ENCODE measurements around the gene SMIM43. TPM values are rescaled to one million over a fixed set of nuclear protein-coding genes. Genes with fewer than 3 reads are reported as not detected.

Gene SMIM43
- total and polyA plus RNA-seq, 2 donors (not counting 3 experiments of a cell fraction or from before 2014, with no cell fraction given) = 0.18 TPM; not detected in 1

GRCh38 chr4:121799867-121800501 lies 35.0 kb upstream of the SMIM43 start:
- H4K20me1 ChIP-seq (replicated peaks; ENCODE audit: control insufficient read depth, extremely low read depth, insufficient read depth, low read length) = no peaks in the 10 kb centered on the region
- no peak for DNase-seq (ENCODE audit: low read depth, low spot score)
- no peak for TF ChIP-seq POLR2A (IDR thresholded peaks at IDR 0.05; ENCODE audit: low read depth, low read length)
- no peak for TF ChIP-seq MAX (IDR thresholded peaks at IDR 0.05; ENCODE audit: insufficient read depth, insufficient read length)
- no peak for TF ChIP-seq JUN (IDR thresholded peaks at IDR 0.05; ENCODE audit: borderline replicate concordance, insufficient read depth, insufficient read length, low read depth)
- TF ChIP-seq FOS (IDR thresholded peaks at IDR 0.05; ENCODE audit: borderline replicate concordance, insufficient read depth, low read length) = no peak
- no peak for TF ChIP-seq EZH2 (IDR thresholded peaks at IDR 0.05; ENCODE audit: borderline replicate concordance, low read depth, low read length, severe bottlenecking)
- no peak for TF ChIP-seq MYC (IDR thresholded peaks at IDR 0.05; ENCODE audit: low read depth, low read length)
- TF ChIP-seq CTCF (IDR thresholded peaks at IDR 0.05; ENCODE audit: extremely low read depth in 1 of 2, insufficient read depth in 1 of 2, low read depth in 1 of 2, low read length in 2 of 2) = no peak
- TF ChIP-seq POLR2AphosphoS5 (IDR thresholded peaks at IDR 0.05; ENCODE audit: insufficient read depth, low read depth, low read length) = no peak
- no peak for TF ChIP-seq GATA2 (IDR thresholded peaks at IDR 0.05; ENCODE audit: insufficient read depth, insufficient read length, low read depth, low read length)
- dilution Hi-C loops (cut with MboI; ENCODE audit: extremely low pct_ligation_motif_present, low sequenced_read_pairs) = no loop called here
- no peak overlapping the region for H3K27ac ChIP-seq (ENCODE audit: insufficient read depth, low read depth, low read length)
- ChIA-PET CTCF (interaction anchor here (1.0 to 1.4 kb wide), 2 partner anchors 10 to 24 kb away, joined by 3 to 4 read pairs; no protein-coding TSS in a partner anchor), POLR2A (no interaction called here)
- no peaks in the 10 kb centered on the region for H3K9me1 ChIP-seq (replicated peaks; ENCODE audit: control insufficient read depth, extremely low read depth, insufficient read depth, low read length)
- no peak overlapping the region for H3K9ac ChIP-seq (replicated peaks; ENCODE audit: extremely low read depth, insufficient read depth, low read length)
- peaks cover 15% of the 10 kb centered on the region for H3K79me2 ChIP-seq (ENCODE audit: control insufficient read depth, insufficient read depth, low read length)
- H3K4me1 ChIP-seq (ENCODE audit: control insufficient read depth, extremely low read depth, insufficient read depth, low read length) = peaks cover 11% of the 10 kb centered on the region
- intact Hi-C loops (cut with micrococcal nuclease) = no loop called here
- no TSS peak for BruUV-seq (replicated peaks)
- no peak for FAIRE-seq
- H2AFZ ChIP-seq (ENCODE audit: low read depth, low read length) = no peak overlapping the region
- no peaks in the 10 kb centered on the region for H3K9me3 ChIP-seq (replicated peaks; ENCODE audit: control insufficient read depth, insufficient read depth, low read length)
- H3K27me3 ChIP-seq (ENCODE audit: control insufficient read depth in 2 of 2, insufficient read depth in 2 of 2, low read length in 2 of 2) = no peaks in the 10 kb centered on the region
- no peak overlapping the region for H3K4me2 ChIP-seq (ENCODE audit: insufficient read depth, low read length)
- H3K4me3 ChIP-seq (replicated peaks in 1 of 3; ENCODE audit: insufficient read depth in 1 of 3, low read depth in 1 of 3, low read length in 3 of 3) = no peak overlapping the region
- peaks cover 1 to 3% of the 10 kb centered on the region in 2 experiments for H3K36me3 ChIP-seq (ENCODE audit: control insufficient read depth in 2 of 2, extremely low read depth in 1 of 2, insufficient read depth in 2 of 2, low read length in 2 of 2)

All from endothelial cell of umbilical vein (primary cell).